Activated CD8-positive, alpha-beta memory T cell treated with anti-CD3 and anti-CD28 coated beads, Interleukin-2, amount 10 ng/mL, durations not matched to agents 7 days and 5 days (primary cell): ENCODE measurements around the gene STXBP1. TPM values are rescaled to one million over a fixed set of nuclear protein-coding genes. Genes with fewer than 3 reads are reported as not detected.

Experiments
- ATAC-seq: fragments of 150-1000 bp; cut with Tn5 transposase; one replicate; pipeline ENCODE4 v1.10.0; 2021; ENCODE audit warnings: moderate library complexity
- CTCF ChIA-PET: fragments of 350-600 bp; sonication (Branson Sonifier 250); formaldehyde crosslinking; loops from one replicate; lab custom pipeline; 2021; ENCODE audit warnings: antibody characterized with exemption; lab: Charles Lee
- DNase-seq: peaks from one replicate; pipeline ENCODE4 v3.0.0-alpha.2; 2020
- H3K27ac Mint-ChIP-seq: one replicate; pipeline ENCODE4 v1.8.0; 2021; ENCODE audit warnings: mild to moderate bottlenecking, mixed read lengths
- H3K27me3 Mint-ChIP-seq: one replicate; pipeline ENCODE4 v1.8.0; 2021; ENCODE audit warnings: mixed read lengths
- H3K36me3 Mint-ChIP-seq: one replicate; pipeline ENCODE4 v1.8.0; 2021; ENCODE audit warnings: mild to moderate bottlenecking, mixed read lengths
- H3K4me1 Mint-ChIP-seq: one replicate; pipeline ENCODE4 v1.8.0; 2021; ENCODE audit warnings: mixed read lengths
- H3K4me3 Mint-ChIP-seq: one replicate; pipeline ENCODE4 v1.8.0; 2021; ENCODE audit warnings: mild to moderate bottlenecking, moderate library complexity, mixed read lengths
- H3K9me3 Mint-ChIP-seq: one replicate; pipeline ENCODE4 v1.8.0; 2022; ENCODE audit warnings: low read depth, mixed read lengths
- total RNA-seq, 2 experiments: library from RNA; stranded (reverse); gene quantifications; one replicate each; pipeline ENCODE4 v1.2.3, GENCODE V29; 2021

Gene STXBP1
- total RNA-seq, 2 experiments from 2014 or later: 22.8 to 26.0 TPM

DNA sequence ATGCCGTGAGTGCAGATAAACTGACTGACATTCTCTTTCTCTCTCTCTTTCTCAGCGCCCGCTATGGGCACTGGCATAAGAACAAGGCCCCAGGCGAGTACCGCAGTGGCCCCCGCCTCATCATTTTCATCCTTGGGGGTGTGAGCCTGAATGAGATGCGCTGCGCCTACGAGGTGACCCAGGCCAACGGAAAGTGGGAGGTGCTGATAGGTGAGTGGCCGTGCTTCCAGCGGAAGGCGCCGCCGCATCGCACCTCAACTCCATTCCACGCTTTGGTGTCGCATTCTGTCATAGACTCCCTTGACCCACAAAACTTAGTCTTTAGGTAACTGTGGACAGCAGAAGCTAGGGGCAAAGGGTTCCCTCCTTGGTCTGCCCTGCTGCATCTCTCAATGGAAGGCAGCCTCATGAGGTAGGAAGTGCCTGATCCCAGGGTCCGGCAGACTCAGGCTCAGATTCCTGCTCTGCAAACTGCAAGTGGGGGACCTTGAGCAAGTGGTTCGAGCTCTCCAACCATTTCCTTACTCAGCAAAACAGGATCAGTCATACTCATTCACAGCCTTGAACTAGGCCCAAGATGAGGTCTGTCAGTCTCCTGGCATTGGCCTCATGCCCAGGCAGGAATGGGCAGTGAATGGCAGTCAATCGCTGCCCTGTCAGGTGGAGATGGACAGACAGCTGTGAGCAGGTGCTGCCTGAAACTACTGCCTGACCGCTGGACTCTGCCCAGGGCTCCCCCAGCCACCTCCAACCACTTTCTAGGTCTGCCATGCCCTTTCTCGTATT, 70.5 kb downstream of the STXBP1 start:
- Mint-ChIP-seq H3K27me3 (no peaks in the 10 kb centered on the region), H3K4me3 (no peak overlapping the region), H3K27ac (no peak overlapping the region), H3K36me3 (no peaks in the 10 kb centered on the region), H3K4me1 (no peaks in the 10 kb centered on the region), H3K9me3 (no peaks in the 10 kb centered on the region)
- CTCF ChIA-PET: no interaction called here
- no peak for DNase-seq
- ATAC-seq: no peak

DNA sequence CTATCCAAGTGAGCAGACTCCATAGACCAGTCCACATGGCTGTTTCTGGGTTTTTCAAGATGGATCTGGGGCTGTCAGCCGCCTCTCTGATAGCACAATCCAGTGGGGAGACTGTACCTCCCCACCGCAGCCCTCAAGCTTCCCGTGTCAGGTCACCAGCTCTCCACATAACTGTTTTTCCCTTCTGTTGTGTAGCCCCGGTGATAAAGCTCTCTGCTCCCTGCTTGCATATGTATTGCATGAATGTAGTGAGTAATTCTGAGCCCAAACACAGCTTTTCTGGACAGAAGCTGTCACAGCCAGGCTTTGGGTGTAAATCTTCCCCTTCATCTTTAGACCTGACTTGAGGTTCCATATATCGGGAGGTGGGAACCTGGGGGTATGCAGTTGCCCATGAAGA, 71.6 kb downstream of the STXBP1 start:
- ATAC-seq (no peak), DNase-seq (no peak)
- Mint-ChIP-seq H3K4me1 (no peaks in the 10 kb centered on the region), H3K27me3 (no peaks in the 10 kb centered on the region), H3K36me3 (no peaks in the 10 kb centered on the region), H3K27ac (no peak overlapping the region), H3K9me3 (no peaks in the 10 kb centered on the region), H3K4me3 (no peak overlapping the region)
- CTCF ChIA-PET: no interaction called here

GRCh38 chr9:127684576-127684975, 72.5 kb downstream of the STXBP1 start:
- Mint-ChIP-seq H3K4me1 (no peaks in the 10 kb centered on the region), H3K9me3 (no peaks in the 10 kb centered on the region), H3K27ac (no peak overlapping the region), H3K27me3 (no peaks in the 10 kb centered on the region), H3K4me3 (no peak overlapping the region), H3K36me3 (no peaks in the 10 kb centered on the region)
- CTCF ChIA-PET: no interaction called here
- ATAC-seq (no peak), DNase-seq (no peak)

DNA sequence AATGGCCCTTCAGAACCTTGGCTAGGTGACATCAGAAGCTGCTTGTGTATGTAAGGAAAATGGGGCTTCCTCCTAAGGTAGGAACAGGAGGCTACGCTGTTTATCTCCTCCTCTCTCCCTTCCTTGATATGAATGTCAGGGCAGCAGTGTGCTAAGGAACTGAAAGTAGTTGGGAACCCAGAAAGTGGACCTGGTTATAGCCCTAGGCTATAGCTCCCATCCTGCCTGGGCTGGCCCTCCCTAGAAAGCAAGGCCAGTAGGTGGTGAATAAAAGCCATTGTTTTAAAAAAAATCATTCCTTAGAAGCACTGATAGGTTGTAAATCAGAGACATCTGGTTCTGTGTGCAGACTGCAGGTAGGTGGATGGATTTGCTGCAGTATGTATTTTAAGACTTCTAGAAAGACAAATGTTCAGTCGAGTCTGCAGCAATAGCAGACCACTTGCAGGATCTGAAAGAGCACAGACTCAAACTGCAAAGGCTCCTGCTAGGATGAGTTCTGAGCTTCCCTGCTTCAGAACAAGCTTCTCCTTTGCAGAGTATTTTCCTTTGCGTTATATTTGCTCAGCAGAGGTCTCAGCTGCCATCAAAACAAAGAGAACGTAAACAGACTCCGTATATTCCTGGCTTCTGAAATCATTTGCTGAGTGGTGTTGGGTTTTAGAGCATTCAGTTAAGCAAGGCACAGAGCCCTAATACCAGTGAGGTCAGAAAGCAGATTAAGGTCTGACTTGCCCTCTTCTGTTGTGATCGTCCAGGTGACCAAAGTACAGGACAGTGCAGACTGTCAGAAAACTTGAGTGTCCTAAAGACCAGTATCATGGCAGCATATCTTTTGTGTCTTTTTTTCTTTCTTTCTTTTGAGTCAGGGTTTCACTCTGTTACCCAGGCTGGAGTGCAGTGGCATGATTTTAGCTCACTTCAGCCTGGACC, 74.7 kb downstream of the STXBP1 start:
- DNase-seq: no peak
- Mint-ChIP-seq H3K27me3 (no peaks in the 10 kb centered on the region), H3K9me3 (no peaks in the 10 kb centered on the region), H3K27ac (no peak overlapping the region), H3K4me3 (no peak overlapping the region), H3K36me3 (no peaks in the 10 kb centered on the region), H3K4me1 (no peaks in the 10 kb centered on the region)
- CTCF ChIA-PET: no interaction called here
- ATAC-seq: no peak

GRCh38 chr9:127689329-127690000, 77.4 kb downstream of the STXBP1 start:
- DNase-seq: no peak
- Mint-ChIP-seq H3K27ac (no peak overlapping the region), H3K9me3 (no peaks in the 10 kb centered on the region)

DNA sequence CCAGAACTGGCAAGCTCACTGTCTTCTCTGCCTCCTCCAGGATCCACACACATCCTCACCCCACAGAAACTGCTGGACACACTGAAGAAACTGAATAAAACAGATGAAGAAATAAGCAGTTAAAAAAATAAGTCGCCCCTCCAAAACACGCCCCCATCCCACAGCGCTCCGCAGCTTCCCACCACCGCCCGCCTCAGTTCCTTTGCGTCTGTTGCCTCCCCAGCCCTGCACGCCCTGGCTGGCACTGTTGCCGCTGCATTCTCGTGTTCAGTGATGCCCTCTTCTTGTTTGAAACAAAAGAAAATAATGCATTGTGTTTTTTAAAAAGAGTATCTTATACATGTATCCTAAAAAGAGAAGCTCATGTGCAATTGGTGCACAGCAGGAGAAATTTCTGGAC, 78.7 kb downstream of the STXBP1 start:
- no peak overlapping the region for H3K27ac Mint-ChIP-seq
- no peak for ATAC-seq
- no peaks in the 10 kb centered on the region for H3K36me3 Mint-ChIP-seq
- CTCF ChIA-PET: no interaction called here
- no peaks in the 10 kb centered on the region for H3K9me3 Mint-ChIP-seq
- no peaks in the 10 kb centered on the region for H3K4me1 Mint-ChIP-seq
- DNase-seq: no peak
- no peak overlapping the region for H3K4me3 Mint-ChIP-seq
- no peaks in the 10 kb centered on the region for H3K27me3 Mint-ChIP-seq

More at GRCh38 chr9:127689329-127690000, 77.4 kb downstream of the STXBP1 start:
- H3K36me3 Mint-ChIP-seq: no peaks in the 10 kb centered on the region
- no peak for ATAC-seq
- no peak overlapping the region for H3K4me3 Mint-ChIP-seq
- CTCF ChIA-PET: no interaction called here
- no peaks in the 10 kb centered on the region for H3K4me1 Mint-ChIP-seq
- H3K27me3 Mint-ChIP-seq: no peaks in the 10 kb centered on the region

GRCh38 chr9:127692071-127692470, 80.0 kb downstream of the STXBP1 start:
- H3K27ac Mint-ChIP-seq: no peak overlapping the region
- H3K4me1 Mint-ChIP-seq: no peaks in the 10 kb centered on the region

GRCh38 chr9:127693143-127693542, 81.1 kb downstream of the STXBP1 start:
- DNase-seq (no peak), ATAC-seq (no peak)
- Mint-ChIP-seq H3K9me3 (no peaks in the 10 kb centered on the region), H3K36me3 (peaks cover 2% of the 10 kb centered on the region), H3K27me3 (no peaks in the 10 kb centered on the region), H3K4me3 (no peak overlapping the region), H3K4me1 (no peaks in the 10 kb centered on the region), H3K27ac (no peak overlapping the region)
- CTCF ChIA-PET: no interaction called here

More at GRCh38 chr9:127692071-127692470, 80.0 kb downstream of the STXBP1 start:
- Mint-ChIP-seq H3K9me3 (no peaks in the 10 kb centered on the region), H3K27me3 (no peaks in the 10 kb centered on the region), H3K36me3 (peaks cover 2% of the 10 kb centered on the region), H3K4me3 (no peak overlapping the region)
- no peak for ATAC-seq
- DNase-seq: no peak
- CTCF ChIA-PET: no interaction called here

GRCh38 chr9:127693697-127694096, 81.6 kb downstream of the STXBP1 start:
- Mint-ChIP-seq H3K4me1 (no peaks in the 10 kb centered on the region), H3K9me3 (no peaks in the 10 kb centered on the region), H3K27ac (no peak overlapping the region), H3K27me3 (no peaks in the 10 kb centered on the region), H3K4me3 (no peak overlapping the region), H3K36me3 (peaks cover 2% of the 10 kb centered on the region)
- ATAC-seq (no peak), DNase-seq (no peak)
- CTCF ChIA-PET: no interaction called here

- ATAC-seq (no peak), DNase-seq (no peak)
- no peaks in the 10 kb centered on the region for H3K27me3 Mint-ChIP-seq
- CTCF ChIA-PET: interaction anchor here (0.7 kb wide), 1 partner anchor 169 kb away, joined by 3 read pairs; no protein-coding TSS in a partner anchor
- peaks cover 2% of the 10 kb centered on the region for H3K36me3 Mint-ChIP-seq
- no peak overlapping the region for H3K4me3 Mint-ChIP-seq
- H3K27ac Mint-ChIP-seq: no peak overlapping the region
- H3K4me1 Mint-ChIP-seq: peaks cover 12% of the 10 kb centered on the region
- no peaks in the 10 kb centered on the region for H3K9me3 Mint-ChIP-seq
Observed at GRCh38 chr9:127694890-127695720, 83.0 kb downstream of the STXBP1 start.

- no peak for DNase-seq
- CTCF ChIA-PET: interaction anchor here (1.3 kb wide), 1 partner anchor 172 kb away, joined by 3 read pairs; no protein-coding TSS in a partner anchor
- no peaks in the 10 kb centered on the region for H3K27me3 Mint-ChIP-seq
- no peak overlapping the region for H3K27ac Mint-ChIP-seq
- H3K4me1 Mint-ChIP-seq: peaks cover 15% of the 10 kb centered on the region
- H3K4me3 Mint-ChIP-seq: no peak overlapping the region
- peaks cover 2% of the 10 kb centered on the region for H3K36me3 Mint-ChIP-seq
- no peaks in the 10 kb centered on the region for H3K9me3 Mint-ChIP-seq
- ATAC-seq: no peak
Observed at GRCh38 chr9:127697575-127697974, 85.5 kb downstream of the STXBP1 start.

DNA sequence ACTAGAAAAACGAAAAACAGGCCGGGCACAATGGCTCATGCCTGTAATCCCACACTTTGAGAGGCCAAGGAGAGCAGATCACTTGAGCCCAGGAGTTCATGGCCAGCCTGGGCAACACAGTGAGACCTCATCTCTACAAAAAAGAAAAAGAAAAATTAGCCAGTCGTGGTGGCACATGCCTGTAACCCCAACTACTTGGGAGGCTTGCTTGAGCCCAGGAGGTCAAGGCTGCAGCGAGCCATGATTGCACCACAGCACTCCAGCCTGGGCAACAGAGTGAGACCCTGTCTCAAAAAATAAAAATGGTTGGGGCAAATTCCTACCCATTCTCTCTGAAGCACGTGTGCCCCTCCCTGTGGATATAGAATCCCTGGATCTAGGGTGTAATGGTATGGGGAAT, 86.3 kb downstream of the STXBP1 start:
- Mint-ChIP-seq H3K9me3 (no peaks in the 10 kb centered on the region), H3K27ac (no peak overlapping the region), H3K4me1 (peaks cover 20% of the 10 kb centered on the region), H3K27me3 (no peaks in the 10 kb centered on the region), H3K4me3 (no peak overlapping the region), H3K36me3 (peaks cover 2% of the 10 kb centered on the region)
- CTCF ChIA-PET: interaction anchor here (2.4 kb wide), 1 partner anchor 36 kb away, joined by 7 read pairs; the partner anchor contains the start of gene TOR2A
- no peak for DNase-seq
- no peak for ATAC-seq
